Tibial nerve (tissue), 3 donors: Measurements from ENCODE around the gene HSPD1.

ENCODE experiments used
- POLR2A ChIP-seq, 2 donors: fragments of 450-650 bp; IDR thresholded peaks; one replicate each; pipeline ENCODE4 v1.6.1; 2017; ENCODE audit warnings: antibody characterized with exemption in 2 of 2, mild to moderate bottlenecking in 2 of 2, moderate library complexity in 2 of 2
- TF ChIP-seq, protein P1 (sequence below), 5 experiments: fragments of 200-600 bp in 3 of 5; fragments of 450-650 bp in 2 of 5; sonication (generic) in 3 of 5; IDR thresholded peaks; one replicate each; pipeline ENCODE4 v1.5.1; 2016 to 2019; ENCODE audit warnings: antibody characterized with exemption in 5 of 5, mild to moderate bottlenecking in 3 of 5, moderate library complexity in 2 of 5

DNA sequence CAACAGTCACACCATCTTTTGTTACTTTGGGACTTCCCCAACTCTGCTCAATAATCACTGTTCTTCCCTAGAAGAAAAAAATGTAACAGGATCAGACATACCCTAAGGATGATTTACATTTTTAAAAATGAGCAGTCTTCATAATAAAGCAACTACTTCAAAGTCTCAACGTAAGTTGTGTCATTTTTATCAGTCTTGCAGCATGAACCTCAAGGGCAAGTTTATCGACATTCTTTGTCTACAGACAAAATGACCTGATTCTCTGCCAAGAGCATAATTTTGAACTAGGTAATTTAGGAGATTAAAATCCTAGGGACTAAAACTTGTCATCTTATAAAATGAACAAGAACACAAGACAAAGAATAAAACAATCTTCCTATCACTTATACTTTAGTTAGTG is 2.3 kb downstream of the HSPD1 start:
- TF ChIP-seq, protein P1, sequence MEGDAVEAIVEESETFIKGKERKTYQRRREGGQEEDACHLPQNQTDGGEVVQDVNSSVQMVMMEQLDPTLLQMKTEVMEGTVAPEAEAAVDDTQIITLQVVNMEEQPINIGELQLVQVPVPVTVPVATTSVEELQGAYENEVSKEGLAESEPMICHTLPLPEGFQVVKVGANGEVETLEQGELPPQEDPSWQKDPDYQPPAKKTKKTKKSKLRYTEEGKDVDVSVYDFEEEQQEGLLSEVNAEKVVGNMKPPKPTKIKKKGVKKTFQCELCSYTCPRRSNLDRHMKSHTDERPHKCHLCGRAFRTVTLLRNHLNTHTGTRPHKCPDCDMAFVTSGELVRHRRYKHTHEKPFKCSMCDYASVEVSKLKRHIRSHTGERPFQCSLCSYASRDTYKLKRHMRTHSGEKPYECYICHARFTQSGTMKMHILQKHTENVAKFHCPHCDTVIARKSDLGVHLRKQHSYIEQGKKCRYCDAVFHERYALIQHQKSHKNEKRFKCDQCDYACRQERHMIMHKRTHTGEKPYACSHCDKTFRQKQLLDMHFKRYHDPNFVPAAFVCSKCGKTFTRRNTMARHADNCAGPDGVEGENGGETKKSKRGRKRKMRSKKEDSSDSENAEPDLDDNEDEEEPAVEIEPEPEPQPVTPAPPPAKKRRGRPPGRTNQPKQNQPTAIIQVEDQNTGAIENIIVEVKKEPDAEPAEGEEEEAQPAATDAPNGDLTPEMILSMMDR (IDR thresholded peaks at IDR 0.05), result no peak
- no peak for TF ChIP-seq POLR2A (IDR thresholded peaks at IDR 0.05)
